ENCODE measurements around the gene MATN1. TPM values are rescaled to one million over a fixed set of nuclear protein-coding genes. Genes with fewer than 3 reads are reported as not detected.

Gene MATN1
- total RNA-seq, 4 donors from 2014 or later = 0.98 TPM; not detected in 3

GRCh38 chr1:30744060-30744756 lies 20.8 kb upstream of the MATN1 start:
- H3K27me3 ChIP-seq = no peaks in the 10 kb centered on the region
- no peaks in the 10 kb centered on the region for H3K36me3 ChIP-seq
- no peak overlapping the region for H3K4me3 ChIP-seq
- WGBS = 79% methylated on average over 7 of the region's 7 CpGs
- peaks cover 34% of the 10 kb centered on the region for H3K4me1 ChIP-seq
- no peaks in the 10 kb centered on the region for H3K9me3 ChIP-seq
- TF ChIP-seq POLR2AphosphoS5 (IDR thresholded peaks at IDR 0.05) (no peak), POLR2A (IDR thresholded peaks at IDR 0.05) (no peak)
- TF ChIP-seq, protein P1, sequence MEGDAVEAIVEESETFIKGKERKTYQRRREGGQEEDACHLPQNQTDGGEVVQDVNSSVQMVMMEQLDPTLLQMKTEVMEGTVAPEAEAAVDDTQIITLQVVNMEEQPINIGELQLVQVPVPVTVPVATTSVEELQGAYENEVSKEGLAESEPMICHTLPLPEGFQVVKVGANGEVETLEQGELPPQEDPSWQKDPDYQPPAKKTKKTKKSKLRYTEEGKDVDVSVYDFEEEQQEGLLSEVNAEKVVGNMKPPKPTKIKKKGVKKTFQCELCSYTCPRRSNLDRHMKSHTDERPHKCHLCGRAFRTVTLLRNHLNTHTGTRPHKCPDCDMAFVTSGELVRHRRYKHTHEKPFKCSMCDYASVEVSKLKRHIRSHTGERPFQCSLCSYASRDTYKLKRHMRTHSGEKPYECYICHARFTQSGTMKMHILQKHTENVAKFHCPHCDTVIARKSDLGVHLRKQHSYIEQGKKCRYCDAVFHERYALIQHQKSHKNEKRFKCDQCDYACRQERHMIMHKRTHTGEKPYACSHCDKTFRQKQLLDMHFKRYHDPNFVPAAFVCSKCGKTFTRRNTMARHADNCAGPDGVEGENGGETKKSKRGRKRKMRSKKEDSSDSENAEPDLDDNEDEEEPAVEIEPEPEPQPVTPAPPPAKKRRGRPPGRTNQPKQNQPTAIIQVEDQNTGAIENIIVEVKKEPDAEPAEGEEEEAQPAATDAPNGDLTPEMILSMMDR (IDR thresholded peaks at IDR 0.05) = no peak
- no peak for DNase-seq (ENCODE audit: low spot score in 2 of 2)
- no peak overlapping the region for H3K27ac ChIP-seq

DNA sequence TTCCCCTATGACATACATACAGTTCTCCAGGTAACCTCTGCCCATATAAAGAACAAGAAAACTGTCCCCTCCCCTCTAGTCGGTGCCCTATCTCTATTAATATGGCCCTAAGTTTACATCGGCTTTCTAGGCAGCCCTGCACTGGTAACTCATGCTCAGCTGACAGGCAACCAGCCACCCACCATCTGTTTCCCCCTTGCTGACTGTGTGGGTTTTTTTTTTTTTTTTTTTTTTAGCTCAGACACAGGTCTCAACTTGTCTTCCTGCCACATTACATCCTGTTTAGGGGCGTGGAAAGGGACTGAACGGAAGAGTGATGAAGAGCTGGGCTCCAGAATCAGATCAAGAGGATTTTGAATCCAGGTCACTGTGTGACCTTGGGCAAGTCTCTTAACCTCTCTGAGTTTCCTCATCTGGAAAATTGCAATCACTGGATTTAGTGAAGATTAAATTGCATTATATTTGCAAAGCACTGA lies 20.2 kb upstream of the MATN1 start:
- 24% methylated on average over 4 of the region's 4 CpGs for WGBS
- DNase-seq (ENCODE audit: low spot score in 2 of 2) = no peak
- Histone ChIP-seq H3K27ac (no peak overlapping the region), H3K27me3 (no peaks in the 10 kb centered on the region), H3K9me3 (no peaks in the 10 kb centered on the region), H3K4me1 (peaks cover 28% of the 10 kb centered on the region), H3K4me3 (no peak overlapping the region), H3K36me3 (no peaks in the 10 kb centered on the region)
- TF ChIP-seq, protein P1 (IDR thresholded peaks at IDR 0.05) = no peak
- TF ChIP-seq POLR2A (IDR thresholded peaks at IDR 0.05) (no peak), POLR2AphosphoS5 (IDR thresholded peaks at IDR 0.05) (no peak), EP300 (IDR thresholded peaks at IDR 0.05) (no peak)

GRCh38 chr1:30742963-30743559 lies 19.7 kb upstream of the MATN1 start:
- TF ChIP-seq POLR2AphosphoS5 (IDR thresholded peaks at IDR 0.05) (no peak), EP300 (IDR thresholded peaks at IDR 0.05) (no peak), POLR2A (IDR thresholded peaks at IDR 0.05) (no peak)
- TF ChIP-seq, protein P1 (IDR thresholded peaks at IDR 0.05) = no peak
- Histone ChIP-seq H3K9me3 (no peaks in the 10 kb centered on the region), H3K36me3 (no peaks in the 10 kb centered on the region), H3K4me3 (no peak overlapping the region), H3K27me3 (no peaks in the 10 kb centered on the region), H3K27ac (no peak overlapping the region), H3K4me1 (peaks cover 22% of the 10 kb centered on the region)
- 89% methylated on average over 3 of the region's 3 CpGs for WGBS
- DNase-seq (ENCODE audit: low spot score in 2 of 2) = no peak

DNA sequence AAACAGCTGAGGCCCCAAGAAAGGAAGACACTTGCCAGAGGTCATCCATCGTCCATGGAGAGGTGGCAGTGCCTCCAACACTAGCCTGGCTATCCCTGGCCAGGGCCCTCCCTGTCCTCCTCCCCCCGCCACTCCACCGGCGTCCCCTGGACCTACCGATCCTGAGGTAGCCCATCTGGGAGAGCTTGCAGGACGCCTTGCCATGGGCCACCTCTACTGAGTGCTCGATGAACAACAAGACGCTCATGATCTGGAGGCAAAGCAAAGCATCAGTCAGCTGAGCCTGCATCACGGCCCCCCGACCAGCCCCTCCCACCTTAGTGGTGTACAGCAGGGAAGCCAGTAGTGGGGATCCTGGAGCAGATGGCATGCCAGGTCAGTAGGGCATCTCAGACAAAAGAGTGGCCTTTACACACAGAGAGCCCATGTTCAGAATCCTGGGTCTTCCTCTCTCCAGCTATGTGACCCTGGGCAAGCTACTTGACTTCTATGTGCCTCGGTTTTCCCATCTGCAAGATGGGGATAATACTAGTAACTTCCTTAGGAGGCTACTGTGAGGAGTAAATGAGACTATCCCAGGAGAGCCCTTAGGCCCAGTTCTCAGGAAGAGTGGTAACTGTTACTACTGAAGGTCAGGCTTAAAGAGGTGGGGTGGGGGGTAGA lies 19.0 kb upstream of the MATN1 start:
- TF ChIP-seq, protein P1 (IDR thresholded peaks at IDR 0.05) = no peak
- TF ChIP-seq POLR2A (IDR thresholded peaks at IDR 0.05) (no peak), EP300 (IDR thresholded peaks at IDR 0.05) (no peak), POLR2AphosphoS5 (IDR thresholded peaks at IDR 0.05) (no peak)
- no peak for DNase-seq (ENCODE audit: low spot score in 2 of 2)
- no peaks in the 10 kb centered on the region for H3K9me3 ChIP-seq
- 91% methylated on average over 5 of the region's 11 CpGs for WGBS
- H3K4me1 ChIP-seq = peaks cover 16% of the 10 kb centered on the region
- no peak overlapping the region for H3K27ac ChIP-seq
- no peak overlapping the region for H3K4me3 ChIP-seq
- H3K27me3 ChIP-seq = no peaks in the 10 kb centered on the region
- H3K36me3 ChIP-seq = peaks cover under 1% of the 10 kb centered on the region

Data from suprapubic skin (tissue), 4 donors.